ENCODE data around the gene CNTNAP2.
"Not testable (repeated sequence)": the region's sequence is repeated elsewhere in the genome, so short reads cannot be mapped to it uniquely, and the experiment has no call there.

Gene CNTNAP2

GRCh38 chr7:147775516-147776284 lies 1659.1 kb downstream of the CNTNAP2 start:
- no peak for DNase-seq (ENCODE audit: extremely low spot score)
- TF ChIP-seq SUZ12 (IDR thresholded peaks at IDR 0.05) (no peak), FOXK2 (IDR thresholded peaks at IDR 0.05) (no peak), ELF4 (IDR thresholded peaks at IDR 0.05) (no peak), BHLHE40 (IDR thresholded peaks at IDR 0.05; ENCODE audit: borderline replicate concordance) (no peak), CTBP1 (IDR thresholded peaks at IDR 0.05; ENCODE audit: borderline replicate concordance) (no peak)
- CTCF ChIA-PET, result no interaction called here
- POLR2A ChIA-PET, result no interaction called here

GRCh38 chr7:147777309-147777708 lies 1660.7 kb downstream of the CNTNAP2 start:
- ChIA-PET POLR2A (no interaction called here), CTCF (no interaction called here)

GRCh38 chr7:147779949-147780348 lies 1663.3 kb downstream of the CNTNAP2 start:
- POLR2A ChIA-PET, result no interaction called here
- no peak for TF ChIP-seq FOXM1 (IDR thresholded peaks at IDR 0.05; ENCODE audit: borderline replicate concordance)
- TF ChIP-seq SUZ12 (IDR thresholded peaks at IDR 0.05), result no peak
- TF ChIP-seq L3MBTL2 (conservative IDR thresholded peaks at IDR 0.05), result no peak
- no peak for TF ChIP-seq TARDBP (IDR thresholded peaks at IDR 0.05)
- TF ChIP-seq NFRKB (IDR thresholded peaks at IDR 0.05), result no peak
- no peak for TF ChIP-seq FOXK2 (IDR thresholded peaks at IDR 0.05)
- TF ChIP-seq FOXA1 (IDR thresholded peaks at IDR 0.05), result no peak
- TF ChIP-seq SP1 (IDR thresholded peaks at IDR 0.05), result no peak
- TF ChIP-seq ELF4 (IDR thresholded peaks at IDR 0.05), result no peak
- CTCF ChIA-PET, result interaction anchor here (0.7 kb wide), 1 partner anchor 448 kb away, joined by 3 read pairs; no protein-coding TSS in a partner anchor
- no peak for DNase-seq (ENCODE audit: extremely low spot score)

More at GRCh38 chr7:147777309-147777708, 1660.7 kb downstream of the CNTNAP2 start:
- TF ChIP-seq BHLHE40 (IDR thresholded peaks at IDR 0.05; ENCODE audit: borderline replicate concordance) (no peak), SUZ12 (IDR thresholded peaks at IDR 0.05) (no peak), FOXM1 (IDR thresholded peaks at IDR 0.05; ENCODE audit: borderline replicate concordance) (no peak), TARDBP (IDR thresholded peaks at IDR 0.05) (no peak)
- no peak for DNase-seq (ENCODE audit: extremely low spot score)

DNA sequence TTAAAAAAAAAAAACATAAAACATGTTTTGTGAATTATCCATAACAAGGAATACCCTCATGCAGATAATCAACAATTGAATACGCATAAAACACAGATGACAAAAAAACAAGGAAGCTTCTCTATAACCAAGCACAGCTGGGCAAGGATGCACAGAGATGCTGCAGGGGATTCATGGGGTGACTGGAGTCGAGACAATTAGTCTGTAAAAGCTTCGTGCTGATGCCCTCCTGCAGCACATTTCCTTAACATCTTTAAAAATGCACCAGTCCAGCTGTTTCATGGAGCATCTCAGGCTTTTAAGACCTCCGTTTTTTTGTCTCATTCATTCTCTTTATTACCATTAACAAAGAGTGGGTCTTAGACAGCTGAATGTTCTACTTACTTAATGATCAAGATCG lies 1680.0 kb downstream of the CNTNAP2 start:
- no peak for DNase-seq (ENCODE audit: extremely low spot score)
- POLR2A ChIA-PET, result no interaction called here
- CTCF ChIA-PET, result interaction anchor here (0.6 kb wide), 1 partner anchor 11 kb away, joined by 4 read pairs; no protein-coding TSS in a partner anchor
- TF ChIP-seq PKNOX1 (IDR thresholded peaks at IDR 0.05) (no peak), ZNF384 (IDR thresholded peaks at IDR 0.05) (no peak), FOXA1 (IDR thresholded peaks at IDR 0.05) (no peak), TARDBP (IDR thresholded peaks at IDR 0.05) (no peak), SP1 (IDR thresholded peaks at IDR 0.05) (no peak), FOXM1 (IDR thresholded peaks at IDR 0.05; ENCODE audit: borderline replicate concordance) (no peak), BHLHE40 (IDR thresholded peaks at IDR 0.05; ENCODE audit: borderline replicate concordance) (no peak), LEF1 (IDR thresholded peaks at IDR 0.05; ENCODE audit: borderline replicate concordance) (no peak), ARNT (IDR thresholded peaks at IDR 0.05) (no peak), HDGF (IDR thresholded peaks at IDR 0.05; ENCODE audit: borderline replicate concordance) (no peak), ELF4 (IDR thresholded peaks at IDR 0.05) (no peak), NFRKB (IDR thresholded peaks at IDR 0.05) (no peak), FOXK2 (IDR thresholded peaks at IDR 0.05) (no peak), CTBP1 (IDR thresholded peaks at IDR 0.05; ENCODE audit: borderline replicate concordance) (no peak), L3MBTL2 (conservative IDR thresholded peaks at IDR 0.05) (no peak), SUZ12 (IDR thresholded peaks at IDR 0.05) (no peak)

- DNase-seq (ENCODE audit: extremely low spot score), result no peak
- ChIA-PET CTCF (interaction anchor here (0.6 kb wide), 1 partner anchor 763 kb away, joined by 4 read pairs; no protein-coding TSS in a partner anchor), POLR2A (no interaction called here)
- TF ChIP-seq SUZ12 (IDR thresholded peaks at IDR 0.05) (no peak), ZNF384 (IDR thresholded peaks at IDR 0.05) (no peak), FOXM1 (IDR thresholded peaks at IDR 0.05; ENCODE audit: borderline replicate concordance) (no peak), FOXK2 (IDR thresholded peaks at IDR 0.05) (no peak), BHLHE40 (IDR thresholded peaks at IDR 0.05; ENCODE audit: borderline replicate concordance) (no peak), PKNOX1 (IDR thresholded peaks at IDR 0.05) (0 out of 2 replicates have a peak, but pooled peaks have one; percentile 6)
Measured at GRCh38 chr7:147798001-147798400, 1681.4 kb downstream of the CNTNAP2 start.

GRCh38 chr7:147801762-147802161 lies 1685.2 kb downstream of the CNTNAP2 start:
- CTCF ChIA-PET; POLR2A ChIA-PET; DNase-seq (ENCODE audit: extremely low spot score): not testable (repeated sequence)

DNA sequence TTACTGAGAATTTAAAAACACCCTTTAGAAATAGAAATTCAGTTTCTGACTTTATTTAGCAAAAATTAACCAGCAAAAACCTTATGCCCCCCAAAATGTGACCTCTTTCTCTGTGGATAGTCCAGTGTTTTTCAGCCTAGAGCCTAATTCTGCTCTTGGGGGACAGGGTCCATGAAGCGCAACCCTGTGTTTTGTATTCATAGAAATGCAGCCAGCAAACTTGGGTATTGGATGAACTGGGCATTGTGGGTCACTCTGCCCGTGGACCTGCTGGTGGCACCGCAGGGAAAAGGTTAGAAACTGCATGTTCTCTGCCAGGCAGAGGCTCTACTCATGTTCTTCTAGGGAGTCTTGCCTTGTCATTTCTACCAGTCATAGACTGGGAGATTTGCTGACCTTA lies 1686.5 kb downstream of the CNTNAP2 start:
- CTCF ChIA-PET, result no interaction called here
- POLR2A ChIA-PET, result no interaction called here
- DNase-seq (ENCODE audit: extremely low spot score), result no peak
- TF ChIP-seq TARDBP (IDR thresholded peaks at IDR 0.05) (no peak), PKNOX1 (IDR thresholded peaks at IDR 0.05) (no peak), SUZ12 (IDR thresholded peaks at IDR 0.05) (no peak), FOXA1 (IDR thresholded peaks at IDR 0.05) (no peak), ZNF384 (IDR thresholded peaks at IDR 0.05) (no peak), CTBP1 (IDR thresholded peaks at IDR 0.05; ENCODE audit: borderline replicate concordance) (no peak), ELF4 (IDR thresholded peaks at IDR 0.05) (no peak), BHLHE40 (IDR thresholded peaks at IDR 0.05; ENCODE audit: borderline replicate concordance) (no peak), FOXK2 (IDR thresholded peaks at IDR 0.05) (no peak), FOXM1 (IDR thresholded peaks at IDR 0.05; ENCODE audit: borderline replicate concordance) (no peak), HDGF (IDR thresholded peaks at IDR 0.05; ENCODE audit: borderline replicate concordance) (no peak)
